Measurements from ENCODE around the gene ACAD8.

Gene ACAD8

DNA sequence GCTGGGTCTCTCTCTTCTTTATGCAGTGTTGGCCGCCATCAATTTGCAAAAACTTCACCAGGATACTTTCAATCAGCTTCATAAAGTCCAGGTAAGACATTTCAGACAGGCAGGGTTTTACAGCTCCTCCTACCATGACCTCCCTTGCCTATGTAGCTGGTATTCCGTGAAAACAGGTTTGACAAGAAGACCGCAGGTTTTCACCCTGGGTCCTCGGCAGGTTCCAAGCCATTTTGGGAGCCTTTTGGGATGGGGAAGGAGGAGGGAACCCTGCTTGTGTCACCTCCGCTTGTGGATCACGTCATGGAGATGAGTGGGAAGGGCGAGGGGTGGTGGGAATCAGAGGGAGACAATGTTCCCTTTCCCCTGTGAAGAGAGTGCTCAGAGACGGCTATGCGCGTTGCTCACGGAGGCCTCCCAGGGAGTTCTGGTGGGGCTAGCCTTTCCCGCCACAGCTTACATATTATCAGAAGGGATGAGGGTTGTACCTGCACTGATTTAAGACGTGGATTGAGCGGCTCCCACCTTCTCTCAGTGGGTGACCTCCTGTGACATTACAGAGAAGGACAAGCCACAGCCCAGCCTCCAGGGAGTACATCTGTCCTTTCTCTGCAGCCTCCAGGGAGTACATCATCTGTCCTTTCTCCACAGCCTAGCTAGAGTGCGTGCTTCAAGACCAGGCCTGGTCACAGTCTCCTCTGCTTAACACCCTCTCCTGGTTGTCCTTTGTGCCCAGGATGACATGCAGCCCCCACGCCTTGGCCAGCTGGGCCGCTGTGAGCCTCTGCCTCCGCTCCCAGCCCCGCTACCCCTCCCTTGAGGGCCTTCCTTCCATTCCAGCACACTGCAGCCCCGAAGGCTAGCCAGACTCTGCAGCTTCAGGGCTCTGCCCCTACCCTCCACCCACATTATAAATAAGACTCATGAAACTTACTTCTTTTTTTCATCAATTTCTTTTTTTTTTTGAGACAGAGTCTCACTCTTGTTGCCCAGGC, 40.0 kb downstream of the ACAD8 start:
- no peak for DNase-seq

DNA sequence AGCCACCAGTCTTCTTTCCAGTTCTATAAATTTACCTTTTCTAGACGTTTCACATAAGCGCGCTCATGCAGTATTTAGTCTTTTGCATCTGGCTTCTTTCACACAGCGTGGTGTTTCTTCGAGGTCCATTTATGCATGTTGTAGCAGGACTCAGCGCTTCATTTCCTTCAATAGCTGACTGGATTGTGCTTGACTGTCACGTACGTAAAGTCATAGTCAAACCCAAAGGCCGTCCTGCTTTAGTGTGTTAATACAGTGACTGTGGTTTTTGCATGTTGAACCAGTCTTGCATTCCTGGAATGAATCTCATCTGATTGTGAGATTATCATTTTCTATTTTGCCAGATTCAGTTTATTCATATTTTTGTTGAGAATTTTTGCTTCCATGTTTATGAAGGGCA, 41.3 kb downstream of the ACAD8 start:
- DNase-seq, result no peak

DNA sequence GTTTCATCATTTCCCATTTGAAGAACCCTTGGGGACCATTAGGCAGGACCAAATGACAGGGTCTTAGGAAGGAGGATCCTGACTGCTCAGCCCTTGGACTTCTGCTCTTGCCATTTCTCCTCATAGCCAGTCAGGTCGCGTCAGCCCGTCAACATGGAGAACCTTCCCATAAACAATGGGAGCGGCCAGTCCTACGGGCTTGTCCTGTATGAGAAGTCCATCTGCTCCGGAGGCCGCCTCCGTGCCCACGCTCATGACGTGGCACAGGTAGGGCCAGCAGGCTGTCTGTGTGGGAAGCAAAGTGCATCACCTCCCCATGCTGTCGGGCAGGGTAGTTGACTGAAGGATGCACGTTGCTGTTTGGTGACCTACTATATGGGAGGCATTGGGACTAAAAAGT, 58.9 kb downstream of the ACAD8 start:
- DNase-seq, result no peak

DNA sequence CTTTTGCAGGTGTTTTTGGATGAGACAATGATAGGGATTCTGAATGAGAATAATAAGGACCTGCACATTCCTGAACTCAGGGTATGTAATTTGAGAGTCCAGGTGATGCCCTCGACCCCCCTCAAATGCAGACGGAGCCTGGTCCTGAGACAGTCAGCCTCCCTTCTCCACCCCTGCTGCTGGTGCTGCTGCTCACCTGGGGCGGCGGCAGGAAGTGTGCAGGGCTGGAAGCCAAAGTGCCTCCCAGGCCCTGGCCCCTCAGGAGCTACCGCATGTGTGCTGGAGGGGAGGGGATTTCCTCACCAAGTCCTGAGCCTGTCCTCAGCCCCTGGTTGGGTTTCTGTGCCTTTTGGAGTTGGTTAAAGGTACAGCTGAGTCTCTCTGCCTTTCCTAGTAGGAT, 59.4 kb downstream of the ACAD8 start:
- DNase-seq, result no peak

DNA sequence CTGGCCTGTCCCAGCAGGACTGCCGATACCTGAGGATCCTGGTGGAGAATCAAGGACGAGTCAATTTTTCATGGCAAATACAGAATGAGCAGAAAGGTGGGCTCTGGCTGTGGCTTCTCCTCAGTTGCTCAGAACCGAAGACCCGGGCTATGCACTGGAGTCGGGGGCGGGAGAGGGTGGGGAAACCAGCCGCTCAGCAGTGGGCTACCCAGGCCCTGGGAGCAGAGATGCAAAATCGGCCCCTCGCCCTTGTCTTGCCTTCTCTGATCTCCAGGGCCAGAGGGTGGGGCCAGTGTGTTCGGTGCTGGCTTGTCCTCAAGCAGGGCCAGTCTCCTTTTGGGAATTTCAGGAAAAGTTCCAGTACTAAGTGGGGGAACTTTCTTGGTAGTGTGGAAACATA, 60.0 kb downstream of the ACAD8 start:
- no peak for DNase-seq

DNA sequence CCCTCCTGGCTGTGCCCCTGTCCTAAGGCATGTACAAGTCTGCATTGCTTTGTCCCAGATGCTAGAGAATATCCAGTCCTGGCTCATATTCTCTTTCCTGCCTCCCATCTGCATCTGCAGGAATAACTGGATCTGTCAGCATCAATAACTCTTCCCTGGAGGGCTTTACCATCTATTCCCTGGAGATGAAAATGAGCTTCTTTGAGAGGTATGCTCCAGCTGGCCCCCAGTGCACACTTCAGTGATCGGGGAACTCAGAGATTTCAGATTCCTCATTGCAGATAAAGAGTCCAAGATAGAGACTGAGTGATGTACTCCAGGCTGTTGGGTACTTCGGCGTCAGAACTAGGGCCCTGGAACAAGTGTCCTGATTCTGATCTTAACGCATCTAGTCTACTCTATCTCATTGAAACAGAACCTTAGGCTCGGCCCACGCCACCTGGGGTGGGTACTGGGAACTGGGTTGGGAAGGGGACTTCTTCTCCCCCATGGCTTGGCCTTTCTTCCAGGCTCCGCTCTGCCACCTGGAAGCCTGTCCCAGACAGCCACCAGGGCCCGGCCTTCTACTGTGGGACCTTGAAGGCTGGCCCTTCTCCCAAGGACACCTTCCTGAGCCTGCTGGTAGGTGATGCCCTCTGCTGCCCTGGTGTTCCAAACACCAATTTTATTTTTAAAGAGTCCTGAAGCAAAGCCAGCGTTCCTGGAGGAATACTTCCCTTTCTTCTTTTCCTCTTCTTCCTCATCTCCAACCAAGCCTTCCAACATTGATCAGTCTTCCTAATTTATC, 60.6 kb downstream of the ACAD8 start:
- no peak for DNase-seq

All from CD4-positive, alpha-beta T cell treated with Interleukin-12 subunit alpha and Interleukin-12 subunit beta, for 1 hour (primary cell).